Melanocyte of skin (primary cell): ENCODE measurements around the gene TAF11L8. TPM values are rescaled to one million over a fixed set of nuclear protein-coding genes. Genes with fewer than 3 reads are reported as not detected.

ENCODE experiments used
- small RNA-seq, 2 donors: library from RNA; depleted of rRNA; stranded (forward); fragments of <200 nt; gene quantifications; one replicate each; pipeline ENCODE3, GENCODE V24; 2012
- total RNA-seq, 2 donors: library from RNA; depleted of rRNA; stranded (reverse); fragments of >200 nt; gene quantifications; 2 replicates each; pipeline ENCODE4 v1.2.3, GENCODE V29; 2012

TAF11L8 gene
- total RNA-seq = not detected

DNA sequence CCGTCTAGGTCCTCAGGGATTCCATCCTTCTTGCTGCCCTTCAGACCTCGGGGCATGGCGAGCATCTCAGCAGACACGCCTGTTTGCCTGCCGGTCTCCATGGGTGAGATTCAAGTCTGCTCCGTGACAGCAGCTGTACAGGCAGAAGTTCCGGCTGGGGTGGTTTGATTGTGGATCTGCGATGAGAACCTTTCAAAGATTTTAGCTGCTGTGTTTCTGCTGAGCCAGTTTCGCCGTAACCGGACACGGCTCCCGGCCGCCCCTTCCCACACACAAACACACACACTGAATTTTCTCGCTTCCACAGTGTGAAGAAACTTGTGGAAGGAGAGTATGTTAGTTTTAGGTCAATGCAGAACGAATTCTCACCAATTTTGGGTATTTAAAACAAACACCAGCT is at the start of gene TAF11L8:
Gene TAF11L8 (minus strand): TSS at position 101 of the 400 bp plus-strand sequence.

DNA sequence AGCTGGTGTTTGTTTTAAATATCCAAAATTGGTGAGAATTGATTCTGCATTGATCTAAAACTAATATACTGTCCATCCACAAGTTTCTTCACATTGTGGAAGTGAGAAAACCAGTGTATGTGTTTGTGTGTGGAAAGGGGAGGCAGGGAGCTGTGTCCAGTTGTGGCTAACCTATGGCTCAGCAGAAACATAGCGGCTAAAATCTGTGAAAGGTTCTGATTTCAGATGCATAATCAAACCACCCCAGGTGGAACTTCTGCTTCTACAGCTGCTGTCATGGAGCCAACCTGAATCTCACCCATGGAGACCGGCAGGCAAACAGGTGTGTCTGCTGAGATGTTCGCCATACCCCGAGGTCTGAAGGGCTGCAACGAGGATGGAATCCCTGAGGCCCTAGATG is 43.4 kb upstream of the TAF11L8 start, which contains the start of gene TAF11L14:
Gene TAF11L14 (plus strand): TSS at position 301 of the 400 bp plus-strand sequence.

DNA sequence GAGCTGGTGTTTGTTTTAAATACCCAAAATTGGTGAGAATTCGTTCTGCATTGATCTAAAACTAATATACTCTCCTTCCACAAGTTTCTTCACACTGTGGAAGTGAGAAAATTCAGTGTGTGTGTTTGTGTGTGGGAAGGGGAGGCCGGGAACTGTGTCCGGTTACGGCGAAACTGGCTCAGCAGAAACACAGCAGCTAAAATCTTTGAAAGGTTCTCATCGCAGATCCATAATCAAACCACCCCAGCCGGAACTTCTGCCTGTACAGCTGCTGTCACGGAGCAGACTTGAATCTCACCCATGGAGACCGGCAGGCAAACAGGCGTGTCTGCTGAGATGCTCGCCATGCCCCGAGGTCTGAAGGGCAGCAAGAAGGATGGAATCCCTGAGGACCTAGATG is 41.0 kb upstream of the TAF11L8 start, which contains the start of gene TAF11L13:
Gene TAF11L13 (plus strand): TSS at position 301 of the 400 bp plus-strand sequence.

DNA sequence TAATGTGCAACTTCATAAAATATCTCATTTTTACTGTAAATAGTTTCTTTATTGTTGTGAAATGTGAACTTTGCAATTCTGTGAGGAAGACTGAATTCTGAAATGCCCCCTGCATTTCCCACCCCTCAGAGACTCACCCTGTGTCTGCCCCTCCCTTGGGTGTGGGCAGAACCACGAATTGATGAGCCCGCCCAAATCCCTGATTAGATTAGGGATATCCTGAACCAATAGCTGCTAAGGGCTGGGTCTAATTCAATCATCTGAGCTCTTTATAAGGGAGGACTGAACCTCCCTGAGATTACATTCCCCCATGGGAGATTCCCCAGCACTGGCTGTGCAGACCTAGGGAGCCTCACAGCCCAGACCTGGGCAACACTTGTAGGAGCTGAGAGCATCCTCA is 19.3 kb upstream of the TAF11L8 start, which contains the start of gene TAF11L12:
Gene TAF11L12 (plus strand): TSS at position 301 of the 400 bp plus-strand sequence.

DNA sequence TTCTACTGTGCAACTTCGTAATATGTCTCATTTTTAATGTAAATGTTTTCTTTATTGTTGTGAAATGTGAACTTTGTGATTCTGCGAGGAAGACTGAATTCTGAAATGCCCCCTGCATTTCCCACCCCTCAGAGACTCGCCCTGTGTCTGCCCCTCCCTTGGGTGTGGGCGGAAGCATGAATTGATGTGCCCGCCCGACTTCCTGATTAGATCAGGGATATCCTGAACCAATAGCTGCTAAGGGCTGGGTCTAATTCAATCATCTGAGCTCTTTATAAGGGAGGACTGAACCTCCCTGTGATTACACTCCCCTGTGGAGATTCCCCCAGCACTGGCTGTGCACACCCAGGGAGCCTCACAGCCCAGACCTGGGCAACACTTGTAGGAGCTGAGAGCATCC is 13.1 kb upstream of the TAF11L8 start, which contains the start of gene TAF11L11:
Gene TAF11L11 (plus strand): TSS at position 304 of the 400 bp plus-strand sequence.

DNA sequence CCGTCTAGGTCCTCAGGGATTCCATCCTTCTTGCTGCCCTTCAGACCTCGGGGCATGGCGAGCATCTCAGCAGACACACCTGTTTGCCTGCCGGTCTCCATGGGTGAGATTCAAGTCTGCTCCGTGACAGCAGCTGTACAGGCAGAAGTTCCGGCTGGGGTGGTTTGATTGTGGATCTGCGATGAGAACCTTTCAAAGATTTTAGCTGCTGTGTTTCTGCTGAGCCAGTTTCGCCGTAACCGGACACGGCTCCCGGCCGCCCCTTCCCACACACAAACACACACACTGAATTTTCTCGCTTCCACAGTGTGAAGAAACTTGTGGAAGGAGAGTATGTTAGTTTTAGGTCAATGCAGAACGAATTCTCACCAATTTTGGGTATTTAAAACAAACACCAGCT is 7.0 kb upstream of the TAF11L8 start, which contains the start of gene TAF11L10:
Gene TAF11L10 (minus strand): TSS at position 101 of the 400 bp plus-strand sequence.

DNA sequence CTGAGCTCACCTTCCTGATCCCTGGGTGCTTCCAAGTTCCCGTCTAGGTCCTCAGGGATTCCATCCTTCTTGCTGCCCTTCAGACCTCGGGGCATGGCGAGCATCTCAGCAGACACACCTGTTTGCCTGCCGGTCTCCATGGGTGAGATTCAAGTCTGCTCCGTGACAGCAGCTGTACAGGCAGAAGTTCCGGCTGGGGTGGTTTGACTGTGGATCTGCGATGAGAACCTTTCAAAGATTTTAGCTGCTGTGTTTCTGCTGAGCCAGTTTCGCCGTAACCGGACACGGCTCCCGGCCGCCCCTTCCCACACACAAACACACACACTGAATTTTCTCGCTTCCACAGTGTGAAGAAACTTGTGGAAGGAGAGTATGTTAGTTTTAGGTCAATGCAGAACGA is 3.5 kb upstream of the TAF11L8 start, which contains the start of gene TAF11L9:
Gene TAF11L9 (minus strand): TSS at position 140 of the 400 bp plus-strand sequence.

DNA sequence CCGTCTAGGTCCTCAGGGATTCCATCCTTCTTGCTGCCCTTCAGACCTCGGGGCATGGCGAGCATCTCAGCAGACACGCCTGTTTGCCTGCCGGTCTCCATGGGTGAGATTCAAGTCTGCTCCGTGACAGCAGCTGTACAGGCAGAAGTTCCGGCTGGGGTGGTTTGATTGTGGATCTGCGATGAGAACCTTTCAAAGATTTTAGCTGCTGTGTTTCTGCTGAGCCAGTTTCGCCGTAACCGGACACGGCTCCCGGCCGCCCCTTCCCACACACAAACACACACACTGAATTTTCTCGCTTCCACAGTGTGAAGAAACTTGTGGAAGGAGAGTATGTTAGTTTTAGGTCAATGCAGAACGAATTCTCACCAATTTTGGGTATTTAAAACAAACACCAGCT is 5.1 kb downstream of the TAF11L8 start, which contains the start of gene TAF11L7:
Gene TAF11L7 (minus strand): TSS at position 101 of the 400 bp plus-strand sequence.

Small RNA genes lying within 50 kb of the gene (small RNA-seq; reads per million reads assigned to genes)
- gene AC233724.3 (0 reads per million in 2 donors), gene AC233724.6 (0 reads per million in 2 donors), gene AC233724.7 (0 reads per million in 2 donors)

Other genes with a start within 250 kb of the TAF11L8 start
- not detected for gene TAF11L2, start 92.7 kb downstream of the TAF11L8 start, total RNA-seq
- not detected for gene TAF11L3, start 72.6 kb downstream of the TAF11L8 start, total RNA-seq
- not detected for gene TAF11L4, start 69.2 kb downstream of the TAF11L8 start, total RNA-seq
- gene TAF11L5, start 65.7 kb downstream of the TAF11L8 start, total RNA-seq = not detected
- not detected for gene TAF11L6, start 62.3 kb downstream of the TAF11L8 start, total RNA-seq
- gene TAF11L7, start 5.2 kb downstream of the TAF11L8 start, total RNA-seq = not detected
- not detected for gene TAF11L9, start 3.4 kb upstream of the TAF11L8 start, total RNA-seq
- gene TAF11L10, start 6.9 kb upstream of the TAF11L8 start, total RNA-seq = not detected
- not detected for gene TAF11L11, start 13.2 kb upstream of the TAF11L8 start, total RNA-seq
- gene TAF11L12, start 19.4 kb upstream of the TAF11L8 start, total RNA-seq = not detected
- gene TAF11L13, start 41.1 kb upstream of the TAF11L8 start, total RNA-seq = not detected
- gene TAF11L14, start 43.5 kb upstream of the TAF11L8 start, total RNA-seq = not detected